ENCODE measurements around the gene TPCN1.

- TF ChIP-seq PAX5 (IDR thresholded peaks at IDR 0.05; ENCODE audit: insufficient read depth, low read length, severe bottlenecking) (peak; percentile 86), SPI1 (IDR thresholded peaks at IDR 0.05; ENCODE audit: low read depth, low read length) (no peak), POLR2AphosphoS5 (IDR thresholded peaks at IDR 0.05; ENCODE audit: low read depth, low read length) (no peak)
Measured at GRCh38 chr12:113173081-113173698, 48.1 kb upstream of the TPCN1 start.
